SK-N-SH treated with all-trans-retinoic acid at 6 μM for 48 hours (cell line): ENCODE measurements around the gene ASNSD1.

Experiments
- ARNTL ChIP-seq: fragments of 450-650 bp; formaldehyde crosslinking; IDR thresholded peaks from 2 replicates; pipeline ENCODE4 v1.5.0; 2020; ENCODE audit warnings: low read depth, mild to moderate bottlenecking, moderate library complexity, borderline replicate concordance
- OSR1 ChIP-seq: fragments of 250-450 bp; sonication (Bioruptor Pico); IDR thresholded peaks from 2 replicates; pipeline ENCODE4 v1.8.0; 2022; ENCODE audit warnings: moderate library complexity, mild to moderate bottlenecking, inconsistent platforms
- PATZ1 ChIP-seq: fragments of 250-450 bp; sonication (Bioruptor Pico); IDR thresholded peaks from 2 replicates; pipeline ENCODE4 v1.8.0; 2020; ENCODE audit warnings: mild to moderate bottlenecking, moderate library complexity, borderline replicate concordance
- RARB ChIP-seq: fragments of 250-450 bp; sonication (Bioruptor Pico); IDR thresholded peaks from 2 replicates; pipeline ENCODE4 v1.8.0; 2021; ENCODE audit warnings: mild to moderate bottlenecking, moderate library complexity

- TF ChIP-seq PATZ1 (CRISPR knock-in tag) = no peak
- TF ChIP-seq ARNTL = no peak
- no peak for TF ChIP-seq RARB (CRISPR knock-in tag)
- TF ChIP-seq OSR1 = no peak
Measured at GRCh38 chr2:189719571-189719970, 58.3 kb downstream of the ASNSD1 start.
